Measurements from ENCODE around the gene TMEM232. TPM values are rescaled to one million over a fixed set of nuclear protein-coding genes. Genes with fewer than 3 reads are reported as not detected.

TMEM232 gene
- total RNA-seq, 2 experiments from 2014 or later = 1.1 to 1.7 TPM

GRCh38 chr5:110377943-110378342 is 348.5 kb downstream of the TMEM232 start:
- Mint-ChIP-seq H3K4me1 (no peaks in the 10 kb centered on the region), H3K4me3 (no peak overlapping the region), H3K27me3 (no peaks in the 10 kb centered on the region), H3K36me3 (ENCODE audit: low read depth) (no peaks in the 10 kb centered on the region), H3K27ac (no peak overlapping the region), H3K9me3 (no peaks in the 10 kb centered on the region)
- POLR2A ChIA-PET = no interaction called here
- no peak for DNase-seq
- CTCF ChIA-PET = no interaction called here

- no peak overlapping the region for H3K4me3 Mint-ChIP-seq
- no peaks in the 10 kb centered on the region for H3K27me3 Mint-ChIP-seq
- no peak for DNase-seq
- POLR2A ChIA-PET = no interaction called here
- no peaks in the 10 kb centered on the region for H3K36me3 Mint-ChIP-seq (ENCODE audit: low read depth)
- CTCF ChIA-PET = no interaction called here
- H3K27ac Mint-ChIP-seq = no peak overlapping the region
- no peaks in the 10 kb centered on the region for H3K9me3 Mint-ChIP-seq
- no peaks in the 10 kb centered on the region for H3K4me1 Mint-ChIP-seq
Observed at GRCh38 chr5:110377361-110377760, 349.1 kb downstream of the TMEM232 start.

DNA sequence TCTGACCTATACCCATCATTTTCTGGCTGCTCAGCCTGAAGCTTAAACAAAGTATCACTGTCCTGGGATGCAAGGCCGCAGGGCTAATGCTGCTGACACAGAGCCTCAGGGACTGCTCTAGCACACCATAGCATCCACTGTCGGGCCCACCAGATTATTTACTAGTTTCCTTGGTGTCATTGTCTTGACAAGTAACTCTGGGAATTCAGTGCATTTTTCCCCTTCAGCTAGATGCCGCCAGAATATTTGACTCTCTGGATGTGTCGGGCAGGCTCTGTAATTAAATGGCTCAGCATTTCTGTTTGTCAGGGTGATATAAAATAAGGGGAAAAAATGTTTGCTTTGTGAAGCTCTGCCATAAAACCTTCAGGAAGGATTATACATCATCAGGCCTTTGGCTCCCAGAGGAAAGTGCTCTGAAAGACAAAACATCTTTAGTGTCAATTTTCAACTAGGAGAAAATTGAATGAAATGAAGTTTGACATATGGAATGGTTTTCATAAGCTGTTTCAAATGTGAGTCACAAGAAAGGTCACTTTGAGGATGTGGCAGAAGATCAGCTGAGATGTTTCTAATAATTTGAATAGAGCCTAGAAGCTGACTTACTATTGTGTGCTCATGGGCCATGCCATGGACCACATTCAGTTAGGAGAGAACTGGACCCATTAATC is 350.1 kb downstream of the TMEM232 start:
- H3K27ac Mint-ChIP-seq = no peak overlapping the region
- no peaks in the 10 kb centered on the region for H3K27me3 Mint-ChIP-seq
- H3K4me1 Mint-ChIP-seq = no peaks in the 10 kb centered on the region
- no peaks in the 10 kb centered on the region for H3K36me3 Mint-ChIP-seq (ENCODE audit: low read depth)
- H3K9me3 Mint-ChIP-seq = no peaks in the 10 kb centered on the region
- ChIA-PET POLR2A (no interaction called here), CTCF (no interaction called here)
- no peak overlapping the region for H3K4me3 Mint-ChIP-seq
- DNase-seq = no peak

GRCh38 chr5:110371725-110372041 is 354.8 kb downstream of the TMEM232 start:
- no peak overlapping the region for H3K4me3 Mint-ChIP-seq
- H3K36me3 Mint-ChIP-seq (ENCODE audit: low read depth) = no peaks in the 10 kb centered on the region
- no peak overlapping the region for H3K27ac Mint-ChIP-seq
- no peak for DNase-seq
- H3K4me1 Mint-ChIP-seq = no peaks in the 10 kb centered on the region
- H3K27me3 Mint-ChIP-seq = no peaks in the 10 kb centered on the region
- ChIA-PET POLR2A (no interaction called here), CTCF (no interaction called here)
- H3K9me3 Mint-ChIP-seq = no peaks in the 10 kb centered on the region

GRCh38 chr5:110371011-110371724 is 355.3 kb downstream of the TMEM232 start:
- Mint-ChIP-seq H3K36me3 (ENCODE audit: low read depth) (no peaks in the 10 kb centered on the region), H3K4me3 (no peak overlapping the region), H3K27ac (no peak overlapping the region), H3K9me3 (no peaks in the 10 kb centered on the region), H3K4me1 (no peaks in the 10 kb centered on the region), H3K27me3 (no peaks in the 10 kb centered on the region)
- ChIA-PET POLR2A (no interaction called here), CTCF (no interaction called here)
- DNase-seq = no peak

Other genes with a start within 250 kb of the TMEM232 start
- 10 to 100 TPM; 43.2 to 45.0 TPM for gene SLC25A46, start 12.3 kb upstream of the TMEM232 start, total RNA-seq